Measurements from ENCODE around the gene SPARCL1.
"Not testable (repeated sequence)": the region's sequence is repeated elsewhere in the genome, so short reads cannot be mapped to it uniquely, and the experiment has no call there.

Gene SPARCL1

GRCh38 chr4:87529187-87529586 lies at the start of gene SPARCL1:
Gene SPARCL1, minus strand, starts transcription at chr4:87529376. Its CDS starts 29,802 bp downstream, at chr4:87499574.
- no peak for FAIRE-seq

DNA sequence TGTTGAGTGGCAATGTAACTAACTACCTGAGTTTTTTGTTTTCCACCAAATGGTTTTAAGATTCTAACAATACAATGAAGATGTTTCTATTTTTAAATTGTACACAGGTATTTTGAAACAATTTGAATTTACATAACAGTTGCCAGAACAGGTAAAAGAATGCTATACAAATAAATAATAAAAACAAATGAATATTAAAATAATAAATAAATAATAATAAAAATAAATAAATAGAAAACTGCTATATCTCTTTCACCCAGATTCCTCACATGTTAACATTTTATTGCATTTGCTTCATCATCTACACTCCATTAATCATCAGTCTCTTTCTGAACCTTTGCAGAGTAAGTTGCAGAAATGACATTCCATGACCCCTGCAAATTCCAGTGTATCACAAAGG lies 46.8 kb upstream of the SPARCL1 start:
- FAIRE-seq = peak; percentile 27

DNA sequence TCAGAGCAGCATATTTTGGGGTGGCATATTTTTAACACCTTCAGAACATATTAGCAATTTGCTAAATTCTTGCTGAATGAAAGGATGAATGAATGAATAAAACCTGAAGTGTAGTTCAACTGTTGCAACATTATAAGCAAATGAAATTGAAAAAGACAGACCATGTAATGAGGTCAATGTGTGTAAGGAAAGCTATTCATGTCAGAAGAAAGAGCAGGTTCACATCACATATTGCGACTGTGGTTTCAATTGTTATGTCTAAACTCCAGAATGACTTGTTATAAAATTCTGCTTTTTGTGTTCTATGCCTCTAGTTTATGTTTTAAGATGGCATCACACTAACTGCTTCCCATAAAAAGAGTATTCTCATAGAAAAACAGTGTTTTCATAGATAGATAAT lies 46.2 kb upstream of the SPARCL1 start:
- no peak for FAIRE-seq

DNA sequence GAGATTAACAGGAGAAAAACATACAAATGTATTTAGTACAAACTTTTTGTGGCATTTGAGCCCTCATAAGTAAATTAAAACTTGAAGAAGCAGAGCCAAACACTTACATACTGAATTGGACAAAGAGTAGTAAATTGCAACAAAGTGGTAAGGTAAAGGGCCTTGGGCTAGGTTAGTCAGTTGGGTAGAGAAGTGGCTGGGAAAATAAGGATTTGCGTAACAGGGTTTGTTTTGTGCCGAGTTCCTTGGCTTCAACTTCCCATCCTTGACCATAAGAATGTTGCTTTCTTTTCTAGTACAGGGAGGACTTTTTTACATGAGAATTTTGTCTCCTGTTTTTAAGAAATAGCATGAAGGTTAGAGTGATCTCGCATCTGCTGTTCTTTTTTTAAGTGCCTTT lies 45.8 kb upstream of the SPARCL1 start:
- no peak for FAIRE-seq

DNA sequence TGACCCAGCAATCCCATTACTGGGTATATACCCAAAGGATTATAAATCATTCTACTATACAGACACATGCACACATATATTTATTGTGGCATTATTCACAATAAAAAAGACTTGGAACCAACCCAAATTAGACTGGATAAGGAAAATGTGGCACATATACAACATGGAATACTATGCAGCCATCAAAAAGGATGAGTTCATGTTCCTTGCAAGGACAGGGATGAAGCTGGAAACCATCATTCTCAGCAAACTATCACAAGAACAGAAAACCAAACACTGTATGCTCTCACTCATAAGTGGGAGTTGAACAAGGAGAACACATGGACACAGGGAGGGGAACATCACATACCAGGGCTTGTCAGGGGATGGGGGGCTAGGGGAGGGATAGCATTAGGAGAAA lies 45.2 kb upstream of the SPARCL1 start:
- FAIRE-seq = not testable (repeated sequence)

GRCh38 chr4:87570290-87570805 lies 41.2 kb upstream of the SPARCL1 start:
- FAIRE-seq = no peak

- no peak for FAIRE-seq
Measured at GRCh38 chr4:87567191-87567590, 38.0 kb upstream of the SPARCL1 start.

GRCh38 chr4:87566276-87566675 lies 37.1 kb upstream of the SPARCL1 start:
- no peak for FAIRE-seq

GRCh38 chr4:87565746-87566145 lies 36.6 kb upstream of the SPARCL1 start:
- no peak for FAIRE-seq

- no peak for FAIRE-seq
Measured at GRCh38 chr4:87560802-87561201, 31.6 kb upstream of the SPARCL1 start.

DNA sequence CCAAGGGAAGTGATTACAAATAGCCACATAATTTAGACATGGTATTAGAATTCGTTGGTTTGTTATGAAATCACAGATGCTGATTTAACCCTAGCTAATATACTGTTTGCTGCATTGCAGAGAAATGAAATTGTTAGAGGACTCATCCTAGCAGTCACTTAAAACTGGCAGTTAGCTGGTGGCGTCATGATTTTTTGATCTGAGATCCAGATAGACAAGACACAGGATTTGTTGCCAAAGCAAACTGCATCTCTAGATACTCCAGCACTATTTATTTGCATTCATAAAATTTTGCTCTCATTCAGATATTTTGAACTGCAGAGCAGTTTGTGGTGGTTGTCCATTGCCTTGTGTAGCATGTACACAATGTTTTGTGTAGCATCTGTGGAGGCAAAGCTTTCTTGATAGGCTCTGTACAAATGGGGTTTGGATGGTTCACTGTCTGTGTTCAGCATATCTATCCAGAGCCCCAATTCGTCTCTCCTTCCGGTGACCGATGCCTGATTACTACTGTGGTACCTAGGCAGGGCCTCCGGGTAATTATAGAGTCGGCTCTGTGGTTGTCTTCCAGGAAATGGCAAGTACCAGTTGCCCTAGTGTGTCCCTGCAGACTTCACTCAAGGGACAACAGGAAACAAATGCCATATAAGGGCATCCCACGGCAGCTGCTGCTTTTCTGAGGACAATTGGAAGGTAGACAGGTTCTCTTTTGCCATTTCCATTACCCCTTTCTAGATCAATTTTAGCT lies 30.1 kb upstream of the SPARCL1 start:
- FAIRE-seq = no peak

GRCh38 chr4:87557348-87557747 lies 28.2 kb upstream of the SPARCL1 start:
- FAIRE-seq = no peak

DNA sequence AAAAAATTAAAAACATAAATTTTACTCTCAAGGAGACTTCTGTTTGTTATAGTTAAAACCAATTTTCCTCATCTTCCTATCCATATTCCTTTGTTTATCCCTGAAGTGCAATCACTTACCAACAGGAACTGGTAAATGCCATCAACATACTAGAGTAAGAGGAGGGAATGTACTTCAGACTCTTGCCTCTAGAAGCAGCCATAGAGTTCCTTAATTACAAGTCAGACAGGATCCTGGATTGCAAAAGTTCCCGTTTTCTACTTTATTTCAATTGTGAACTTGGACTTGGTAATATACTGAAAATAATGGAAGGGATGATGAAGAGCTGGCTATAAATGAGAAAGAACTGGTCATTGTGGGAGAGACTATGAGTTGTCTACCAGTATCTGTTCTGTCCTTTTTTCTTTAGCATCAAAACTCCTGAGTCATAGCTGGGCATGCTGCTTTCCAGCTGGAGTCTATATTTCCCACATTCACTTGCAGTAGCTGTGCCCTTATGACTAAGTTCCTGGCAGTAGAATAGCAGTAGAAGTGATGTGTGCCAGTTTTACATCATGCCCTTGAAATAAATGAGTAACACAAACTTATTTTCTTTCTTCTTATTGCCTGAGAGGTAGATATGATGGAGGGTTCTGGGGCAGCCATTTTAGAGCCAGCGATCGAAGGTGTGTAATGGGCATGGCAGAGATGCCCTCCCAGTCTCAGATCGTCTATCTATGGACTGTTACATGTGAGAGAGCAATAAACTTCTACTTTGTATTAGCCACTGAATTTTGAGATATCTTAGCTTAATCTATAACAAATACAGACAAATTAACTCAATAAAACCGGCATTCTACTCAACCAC lies 26.8 kb upstream of the SPARCL1 start:
- FAIRE-seq = no peak

GRCh38 chr4:87553182-87553581 lies 24.0 kb upstream of the SPARCL1 start:
- no peak for FAIRE-seq

DNA sequence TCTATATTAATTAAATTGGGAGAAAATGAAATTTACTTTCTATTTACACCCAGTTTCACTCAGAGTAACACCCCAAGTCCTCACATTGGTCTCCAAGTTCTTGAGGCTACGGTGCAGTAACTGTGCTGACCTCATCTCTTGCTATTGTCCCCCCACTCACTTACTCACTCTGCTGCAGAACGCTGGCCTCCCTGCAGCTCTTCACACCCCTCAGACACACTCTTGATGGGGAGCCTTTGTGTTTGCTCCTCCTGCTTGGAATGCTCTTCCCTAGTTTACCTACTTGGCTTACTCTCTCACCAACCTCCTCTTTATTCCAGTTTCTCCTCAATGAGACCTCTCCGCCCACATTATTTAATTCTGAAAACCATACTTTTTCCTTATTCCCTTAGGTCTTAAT lies 22.2 kb upstream of the SPARCL1 start:
- no peak for FAIRE-seq

DNA sequence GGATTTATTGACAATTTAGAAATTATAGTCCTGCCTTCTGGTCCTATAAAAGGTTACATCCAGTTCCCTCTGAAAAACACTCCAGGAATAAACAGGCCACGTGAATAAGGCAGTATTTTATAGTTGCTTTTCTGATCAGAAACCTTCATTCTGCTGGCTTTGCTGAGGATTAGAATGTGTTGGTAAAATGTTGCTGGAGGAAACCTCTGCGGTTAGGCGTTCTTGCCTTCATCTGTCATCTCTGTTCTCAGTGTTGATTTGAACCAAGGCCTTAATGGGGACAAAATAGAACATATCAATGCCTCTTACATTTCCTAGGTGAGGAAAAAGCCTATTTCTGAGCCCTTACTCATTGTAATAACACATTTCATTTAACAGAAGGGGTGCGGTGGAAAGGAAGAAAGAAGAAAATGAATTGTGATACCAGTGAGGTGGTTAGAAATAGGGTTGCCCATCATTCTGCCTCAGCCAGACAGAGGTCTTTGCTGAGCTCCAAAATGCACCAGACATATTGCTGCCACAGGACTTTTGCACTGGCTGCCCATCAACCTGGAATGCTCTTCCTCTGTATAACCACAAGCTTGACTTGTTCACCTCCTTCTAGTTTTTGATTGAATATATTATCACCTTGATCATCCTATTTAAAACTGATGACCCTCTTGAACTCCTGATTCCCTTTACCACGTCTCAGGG lies 18.0 kb upstream of the SPARCL1 start:
- FAIRE-seq = no peak

DNA sequence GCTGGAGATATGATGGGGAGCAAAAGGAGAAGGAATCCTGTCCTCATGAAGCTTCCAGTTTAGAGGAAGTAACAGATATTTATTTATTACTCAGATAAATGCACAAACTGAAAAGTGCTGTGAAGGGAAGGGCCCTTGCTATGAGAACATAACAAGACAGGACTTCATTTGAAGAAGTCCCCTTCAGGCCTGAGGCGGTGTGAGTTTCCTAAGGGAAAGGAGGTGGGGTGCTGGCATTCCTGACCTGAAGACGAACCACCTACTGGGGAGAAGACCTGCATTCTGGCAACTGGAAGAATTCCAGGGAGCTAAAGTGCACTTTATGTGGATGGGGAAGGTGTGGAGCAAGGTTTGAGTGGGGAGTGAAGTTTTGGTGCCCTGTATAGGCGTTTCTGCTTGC lies 15.9 kb upstream of the SPARCL1 start:
- no peak for FAIRE-seq

DNA sequence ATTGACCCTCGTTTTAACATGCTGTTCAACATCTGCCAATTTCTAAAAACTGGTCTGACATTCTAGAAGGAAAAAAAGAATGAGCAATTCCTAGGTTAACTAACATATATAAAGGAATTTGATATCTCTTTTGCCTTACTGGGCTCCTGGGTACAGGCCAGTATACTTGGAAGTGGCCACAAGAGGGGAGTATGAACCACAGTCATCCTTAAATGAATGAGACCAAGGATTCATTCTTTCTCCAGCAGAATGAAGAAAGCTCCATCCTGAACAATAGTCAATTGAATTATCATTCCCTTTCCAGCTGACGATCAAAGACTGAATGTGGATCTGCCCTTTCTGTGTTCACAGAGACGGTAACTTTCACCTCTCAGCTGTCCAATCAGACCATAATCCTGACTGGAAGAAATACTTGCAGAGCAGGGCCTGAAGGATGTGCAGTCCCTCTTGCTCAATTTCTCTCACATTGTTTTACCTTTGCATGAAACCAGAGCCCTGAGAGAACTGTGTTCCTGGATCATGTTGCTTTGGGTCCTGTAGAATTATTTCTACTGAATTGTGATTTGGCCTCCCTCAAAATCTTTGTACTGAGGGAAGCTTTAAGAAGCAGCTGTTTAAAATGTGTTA lies 14.8 kb upstream of the SPARCL1 start:
- FAIRE-seq = peak; percentile 17

DNA sequence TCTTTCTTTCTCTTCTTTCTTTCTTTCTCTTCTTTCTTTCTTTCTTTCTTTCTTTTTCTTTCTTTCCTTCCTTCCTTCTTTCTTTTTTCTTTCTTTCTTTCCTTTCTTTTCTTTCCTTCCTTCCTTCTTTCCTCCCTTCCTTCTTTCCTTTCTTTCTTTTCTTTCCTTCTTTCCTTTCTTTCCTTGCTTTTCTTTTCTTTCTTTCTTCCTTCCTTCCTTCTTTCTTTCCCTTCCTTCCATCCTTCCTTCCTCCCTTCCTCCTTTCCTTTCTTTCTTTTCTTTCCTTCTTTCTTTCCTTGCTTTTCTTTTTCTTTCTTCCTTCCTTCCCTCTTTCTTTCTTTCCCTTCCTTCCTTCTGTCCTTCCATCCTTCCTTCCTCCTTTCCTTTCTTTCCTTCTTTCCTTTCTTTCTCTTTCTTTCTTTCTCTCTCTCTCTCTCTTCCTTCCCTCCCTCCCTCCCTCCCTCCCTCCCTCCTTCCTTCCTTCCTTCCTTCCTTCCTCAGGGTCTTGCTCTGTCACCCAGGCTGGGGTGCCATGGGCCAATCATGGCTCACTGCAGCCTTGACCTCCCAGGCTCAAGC lies 13.6 kb upstream of the SPARCL1 start:
- FAIRE-seq = no peak

DNA sequence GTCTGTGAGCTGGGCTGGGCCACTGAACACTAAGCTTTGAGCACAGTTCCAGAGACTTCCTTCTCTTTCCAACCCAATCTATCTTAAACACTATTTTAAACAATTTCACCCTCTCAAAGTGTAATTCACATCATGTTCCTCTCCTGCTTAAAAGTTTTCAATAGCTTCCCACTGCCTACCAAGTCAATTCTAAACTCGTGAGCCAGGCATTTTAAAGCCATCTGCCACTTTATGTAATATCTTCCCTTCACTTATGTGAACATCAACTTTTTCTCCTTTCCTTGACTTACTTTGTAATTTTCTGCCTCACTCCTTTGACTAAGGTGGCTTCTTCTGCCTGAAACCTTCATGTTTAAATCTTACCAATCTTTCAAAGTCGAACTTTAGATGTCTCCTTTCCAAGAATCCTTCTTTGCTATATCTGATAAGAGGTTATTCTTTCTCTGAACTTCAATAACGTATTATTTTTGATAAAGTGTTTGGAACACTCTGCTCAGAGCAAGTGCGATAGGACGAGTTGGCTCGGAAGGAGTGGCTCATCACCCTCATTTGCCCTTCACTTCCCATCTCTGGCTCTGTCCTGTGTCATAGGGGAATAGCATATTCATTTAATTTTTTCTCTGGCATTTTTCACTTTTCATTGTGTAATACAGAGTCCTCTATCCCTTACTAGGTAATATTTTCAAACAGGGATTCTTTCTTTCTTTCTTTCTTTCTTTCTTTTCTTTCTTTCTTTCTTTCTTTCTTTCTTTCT lies 13.0 kb upstream of the SPARCL1 start:
- FAIRE-seq = no peak

DNA sequence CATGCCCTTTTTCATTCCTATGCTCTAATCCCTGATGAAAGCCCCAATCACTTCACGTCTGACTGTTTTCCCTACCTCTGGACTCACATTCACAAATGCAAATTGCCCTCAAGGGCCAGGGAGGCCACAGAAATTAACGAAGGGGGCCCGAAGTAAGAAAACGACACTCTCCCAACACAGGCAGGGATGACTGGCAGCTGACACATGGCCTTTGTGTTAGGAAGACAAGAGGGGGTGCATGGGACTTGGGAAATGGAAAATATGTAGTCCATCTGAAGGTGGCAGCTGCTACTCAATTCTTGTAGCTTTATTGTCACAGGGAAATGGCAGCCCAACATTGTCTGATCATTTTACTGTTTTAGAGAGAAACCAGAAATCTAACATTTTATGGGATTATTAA lies 12.3 kb upstream of the SPARCL1 start:
- FAIRE-seq = no peak
